ENCODE measurements around the gene NCAPG. TPM values are rescaled to one million over a fixed set of nuclear protein-coding genes. Genes with fewer than 3 reads are reported as not detected.

Gene NCAPG, protein sequence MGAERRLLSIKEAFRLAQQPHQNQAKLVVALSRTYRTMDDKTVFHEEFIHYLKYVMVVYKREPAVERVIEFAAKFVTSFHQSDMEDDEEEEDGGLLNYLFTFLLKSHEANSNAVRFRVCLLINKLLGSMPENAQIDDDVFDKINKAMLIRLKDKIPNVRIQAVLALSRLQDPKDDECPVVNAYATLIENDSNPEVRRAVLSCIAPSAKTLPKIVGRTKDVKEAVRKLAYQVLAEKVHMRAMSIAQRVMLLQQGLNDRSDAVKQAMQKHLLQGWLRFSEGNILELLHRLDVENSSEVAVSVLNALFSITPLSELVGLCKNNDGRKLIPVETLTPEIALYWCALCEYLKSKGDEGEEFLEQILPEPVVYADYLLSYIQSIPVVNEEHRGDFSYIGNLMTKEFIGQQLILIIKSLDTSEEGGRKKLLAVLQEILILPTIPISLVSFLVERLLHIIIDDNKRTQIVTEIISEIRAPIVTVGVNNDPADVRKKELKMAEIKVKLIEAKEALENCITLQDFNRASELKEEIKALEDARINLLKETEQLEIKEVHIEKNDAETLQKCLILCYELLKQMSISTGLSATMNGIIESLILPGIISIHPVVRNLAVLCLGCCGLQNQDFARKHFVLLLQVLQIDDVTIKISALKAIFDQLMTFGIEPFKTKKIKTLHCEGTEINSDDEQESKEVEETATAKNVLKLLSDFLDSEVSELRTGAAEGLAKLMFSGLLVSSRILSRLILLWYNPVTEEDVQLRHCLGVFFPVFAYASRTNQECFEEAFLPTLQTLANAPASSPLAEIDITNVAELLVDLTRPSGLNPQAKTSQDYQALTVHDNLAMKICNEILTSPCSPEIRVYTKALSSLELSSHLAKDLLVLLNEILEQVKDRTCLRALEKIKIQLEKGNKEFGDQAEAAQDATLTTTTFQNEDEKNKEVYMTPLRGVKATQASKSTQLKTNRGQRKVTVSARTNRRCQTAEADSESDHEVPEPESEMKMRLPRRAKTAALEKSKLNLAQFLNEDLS
- under 1 TPM; 0.30 to 0.44 (median 0.41) TPM for total RNA-seq
- polyA plus RNA-seq, result under 1 TPM; 0.13 to 0.30 (median 0.14) TPM
- long read RNA-seq, donor 1, result 0 reads
- long read RNA-seq, donor 2, full-length matches to known transcripts, result 1 of 4 reads
- long read RNA-seq, donor 2, partial matches to known transcripts, result 0 of 4 reads
- long read RNA-seq, donor 2, other reads (novel, unspliced or antisense), result 3 of 4 reads

DNA sequence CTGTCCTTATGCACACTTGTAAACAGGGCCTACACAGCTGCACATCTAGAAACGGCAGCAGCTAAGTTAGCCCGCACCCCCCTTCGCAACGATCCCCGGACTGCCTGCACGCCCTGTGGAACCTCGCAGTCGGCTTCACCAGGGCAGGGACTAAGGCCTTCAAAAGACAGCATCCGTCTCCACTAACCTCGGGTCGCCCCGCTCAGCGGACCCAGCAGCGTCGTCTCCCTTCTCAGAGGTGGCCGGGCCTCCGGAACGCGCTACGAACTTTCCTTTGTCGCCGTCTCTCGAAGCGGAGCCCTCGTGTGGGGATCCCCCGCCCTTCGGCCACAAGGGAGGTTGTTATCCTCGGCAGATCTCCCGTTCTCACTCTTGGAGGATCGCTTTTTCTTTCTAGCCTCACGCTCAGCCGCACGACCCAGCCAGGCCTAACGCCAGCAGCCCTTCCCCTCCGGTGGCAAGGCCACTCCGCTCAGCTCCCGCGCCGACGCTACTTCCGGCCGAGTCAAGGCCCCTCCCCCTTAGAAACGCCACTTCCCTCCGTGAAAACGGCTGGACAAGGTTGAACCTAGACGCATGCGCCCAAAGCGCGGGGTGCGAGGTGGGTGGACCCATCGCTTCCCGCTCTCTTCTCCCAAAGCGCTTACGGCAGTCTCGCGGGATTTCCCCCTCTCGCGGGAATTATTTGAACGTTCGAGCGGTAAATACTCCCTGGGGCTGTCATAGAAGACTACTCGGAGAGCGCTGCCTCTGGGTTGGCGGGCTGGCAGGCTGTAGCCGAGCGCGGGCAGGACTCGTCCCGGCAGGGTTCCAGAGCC is at the start of gene NCAPG, which contains the start of gene DCAF16:
TSS of gene NCAPG (plus strand) at position 720 of the 818 bp plus-strand sequence. CDS start 99 bp downstream, outside the sequence.
TSS of gene DCAF16 (minus strand) at position 498 of the 818 bp plus-strand sequence. CDS start 6,616 bp downstream, outside the sequence.
- TF ChIP-seq, protein P1, sequence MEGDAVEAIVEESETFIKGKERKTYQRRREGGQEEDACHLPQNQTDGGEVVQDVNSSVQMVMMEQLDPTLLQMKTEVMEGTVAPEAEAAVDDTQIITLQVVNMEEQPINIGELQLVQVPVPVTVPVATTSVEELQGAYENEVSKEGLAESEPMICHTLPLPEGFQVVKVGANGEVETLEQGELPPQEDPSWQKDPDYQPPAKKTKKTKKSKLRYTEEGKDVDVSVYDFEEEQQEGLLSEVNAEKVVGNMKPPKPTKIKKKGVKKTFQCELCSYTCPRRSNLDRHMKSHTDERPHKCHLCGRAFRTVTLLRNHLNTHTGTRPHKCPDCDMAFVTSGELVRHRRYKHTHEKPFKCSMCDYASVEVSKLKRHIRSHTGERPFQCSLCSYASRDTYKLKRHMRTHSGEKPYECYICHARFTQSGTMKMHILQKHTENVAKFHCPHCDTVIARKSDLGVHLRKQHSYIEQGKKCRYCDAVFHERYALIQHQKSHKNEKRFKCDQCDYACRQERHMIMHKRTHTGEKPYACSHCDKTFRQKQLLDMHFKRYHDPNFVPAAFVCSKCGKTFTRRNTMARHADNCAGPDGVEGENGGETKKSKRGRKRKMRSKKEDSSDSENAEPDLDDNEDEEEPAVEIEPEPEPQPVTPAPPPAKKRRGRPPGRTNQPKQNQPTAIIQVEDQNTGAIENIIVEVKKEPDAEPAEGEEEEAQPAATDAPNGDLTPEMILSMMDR (IDR thresholded peaks at IDR 0.05), result no peak
- Histone ChIP-seq H3K9me3 (no peaks in the 10 kb centered on the region), H3K4me1 (peaks cover 36% of the 10 kb centered on the region), H3K4me3 (peak within 1 kb of the TSS; percentile 88), H3K27me3 (ENCODE audit: insufficient read depth in 3 of 3, low read length in 2 of 3) (no peaks in the 10 kb centered on the region), H3K27ac (peak within 1 kb of the TSS; percentile 91), H3K36me3 (ENCODE audit: insufficient read depth in 1 of 2, low read depth in 1 of 2) (no peaks in the 10 kb centered on the region)
- intact Hi-C loops (cut with DNase I), result loop anchor here (5.0 to 10.0 kb wide), 3 partner anchors 198 to 554 kb away; partner anchors contain the start of genes LCORL (in 2 of the 2) and MED28 (in 1 of the 2)
- peak; percentile 99 to 100 (median 100) for ATAC-seq
- peak; percentile 99 to 100 for DNase-seq
- 0% methylated on average over 69 of the region's 69 CpGs for WGBS, 3 donors

DNA sequence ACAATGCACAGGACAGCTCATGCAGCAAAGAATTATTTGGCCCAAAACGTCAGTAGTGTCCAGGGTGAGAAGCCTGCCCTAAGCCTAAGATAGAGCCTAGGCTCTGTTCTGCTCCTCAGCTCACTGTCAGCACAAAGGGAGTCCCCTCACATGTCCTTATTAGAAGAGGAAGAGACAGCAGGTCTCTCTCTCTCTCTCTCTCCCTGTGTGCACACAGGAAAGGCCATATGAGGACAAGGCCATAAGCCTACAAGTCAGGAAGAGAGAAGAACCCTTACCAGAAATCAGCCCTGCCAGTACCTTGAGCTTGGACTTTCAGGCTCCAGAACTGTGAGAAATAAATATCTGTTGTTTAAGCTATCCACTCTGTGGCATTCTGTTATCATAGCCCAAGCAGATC is 49.7 kb upstream of the NCAPG start:
- TF ChIP-seq, protein P1 (IDR thresholded peaks at IDR 0.05), result no peak
- DNase-seq (no peak), ATAC-seq (no peak)
- Histone ChIP-seq H3K27me3 (ENCODE audit: insufficient read depth in 3 of 3, low read length in 2 of 3) (peaks cover 0 to 2% (median 0%) of the 10 kb centered on the region in 3 donors), H3K4me1 (peaks cover 9% of the 10 kb centered on the region), H3K27ac (no peak overlapping the region), H3K4me3 (no peak overlapping the region), H3K36me3 (ENCODE audit: insufficient read depth in 1 of 2, low read depth in 1 of 2) (no peaks in the 10 kb centered on the region), H3K9me3 (no peaks in the 10 kb centered on the region)
- 35 to 46% (median 38%) methylated on average over 1 of the region's 1 CpG for WGBS, 3 donors
- intact Hi-C loops (cut with DNase I), result no loop called here

DNA sequence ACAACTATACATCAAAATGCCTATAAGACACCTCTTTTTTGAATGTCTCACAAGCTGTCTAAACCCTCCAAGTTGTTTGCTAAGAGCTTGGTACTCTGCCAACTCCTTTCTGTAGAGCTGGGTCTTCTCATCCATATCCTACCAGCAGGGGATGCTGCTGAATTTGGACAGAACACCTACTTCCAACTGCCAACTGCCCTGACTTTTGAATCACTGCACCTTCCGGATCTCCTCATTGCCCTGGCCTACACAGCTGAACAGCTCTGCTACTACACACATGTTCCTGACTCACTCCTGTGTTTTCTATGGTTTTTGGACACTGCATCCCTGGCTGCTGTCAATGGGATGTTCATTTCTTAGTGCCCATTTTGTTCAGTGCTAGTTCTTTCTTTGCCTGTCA is 48.1 kb upstream of the NCAPG start:
- peak overlapping the region; percentile 51 for H3K27ac ChIP-seq
- no peaks in the 10 kb centered on the region for H3K36me3 ChIP-seq (ENCODE audit: insufficient read depth in 1 of 2, low read depth in 1 of 2)
- TF ChIP-seq, protein P1 (IDR thresholded peaks at IDR 0.05), result peak; percentile 26
- intact Hi-C loops (cut with DNase I), result no loop called here
- peaks cover 4% of the 10 kb centered on the region for H3K9me3 ChIP-seq
- 38 to 76% (median 40%) methylated on average over 1 of the region's 1 CpG for WGBS, 3 donors
- peak; percentile 67 to 86 (median 76) for ATAC-seq
- no peak for DNase-seq
- H3K27me3 ChIP-seq (ENCODE audit: insufficient read depth in 3 of 3, low read length in 2 of 3), result peaks cover 0 to 2% (median 0%) of the 10 kb centered on the region in 3 donors
- H3K4me3 ChIP-seq, result no peak overlapping the region
- H3K4me1 ChIP-seq, result peaks cover 9% of the 10 kb centered on the region

DNA sequence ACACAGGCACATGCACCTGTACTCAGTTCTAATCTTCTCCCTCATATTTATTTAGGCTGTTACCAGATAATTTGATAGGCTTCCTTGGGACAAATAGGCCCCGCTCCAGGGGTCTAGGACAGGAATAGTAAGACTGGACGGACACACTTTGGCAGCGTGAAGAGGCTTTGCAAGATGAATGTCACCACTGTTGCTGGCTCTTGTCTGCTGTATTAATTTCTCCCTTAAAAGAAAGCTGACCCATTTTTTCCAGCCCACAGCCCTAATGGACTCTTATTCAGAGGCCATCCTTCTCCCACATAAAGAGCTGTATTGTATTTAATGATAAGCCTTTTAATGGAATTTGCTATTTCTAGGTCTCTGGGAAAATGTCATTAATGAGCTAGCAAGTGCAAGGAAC is 47.4 kb upstream of the NCAPG start:
- Histone ChIP-seq H3K4me3 (no peak overlapping the region), H3K4me1 (peaks cover 9% of the 10 kb centered on the region), H3K36me3 (ENCODE audit: insufficient read depth in 1 of 2, low read depth in 1 of 2) (no peaks in the 10 kb centered on the region), H3K27me3 (ENCODE audit: insufficient read depth in 3 of 3, low read length in 2 of 3) (peaks cover 0 to 2% (median 0%) of the 10 kb centered on the region in 3 donors), H3K27ac (peak overlapping the region; percentile 51), H3K9me3 (peaks cover 4% of the 10 kb centered on the region)
- no peak for DNase-seq
- TF ChIP-seq, protein P1 (IDR thresholded peaks at IDR 0.05), result no peak
- 25 to 39% (median 28%) methylated on average over 3 of the region's 3 CpGs for WGBS, 3 donors
- peak in 3 of 4 donors; percentile 70 to 84 (median 72) for ATAC-seq
- intact Hi-C loops (cut with DNase I), result no loop called here
